GM10266 (cell line): Measurements from ENCODE around the gene KRT12.

Experiments
- DNase-seq: peaks from one replicate; pipeline ENCODE4 v3.0.0; 2012; ENCODE audit errors: extremely low spot score
- CTCF ChIP-seq: IDR thresholded peaks from 2 replicates; pipeline ENCODE4 v1.5.1; 2012; ENCODE audit warnings: mild to moderate bottlenecking, low read depth; ENCODE audit not compliant: control insufficient read depth, insufficient read depth; ENCODE audit errors: missing control alignments

The KRT12 gene

DNA sequence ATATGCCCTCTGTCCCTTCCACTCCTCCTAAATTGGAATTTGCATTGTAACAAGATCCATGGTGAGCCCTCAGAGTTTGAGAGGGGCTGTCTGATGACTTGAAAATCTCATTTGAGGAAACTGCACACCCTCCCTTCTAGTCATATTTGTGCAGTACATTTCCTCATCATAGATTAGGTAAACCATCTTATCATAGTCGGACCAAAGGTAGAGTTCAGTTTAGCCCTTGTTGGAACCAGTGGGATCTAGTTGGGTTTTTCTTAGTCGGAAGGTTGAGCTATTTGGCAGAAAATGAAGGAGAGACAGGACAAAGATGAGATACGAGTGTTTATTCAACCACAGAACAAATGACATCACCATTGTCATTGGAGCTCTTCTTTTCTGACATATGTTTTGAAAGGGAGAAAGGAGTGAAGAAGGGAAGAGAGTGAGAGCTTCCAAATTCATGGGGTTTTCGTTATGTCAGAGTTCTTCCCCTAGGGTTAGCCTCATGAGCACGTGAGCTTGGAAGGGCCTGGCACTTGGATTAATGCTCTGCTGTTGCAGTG is 33.9 kb upstream of the KRT12 start:
- TF ChIP-seq CTCF: no peak
- DNase-seq: no peak

DNA sequence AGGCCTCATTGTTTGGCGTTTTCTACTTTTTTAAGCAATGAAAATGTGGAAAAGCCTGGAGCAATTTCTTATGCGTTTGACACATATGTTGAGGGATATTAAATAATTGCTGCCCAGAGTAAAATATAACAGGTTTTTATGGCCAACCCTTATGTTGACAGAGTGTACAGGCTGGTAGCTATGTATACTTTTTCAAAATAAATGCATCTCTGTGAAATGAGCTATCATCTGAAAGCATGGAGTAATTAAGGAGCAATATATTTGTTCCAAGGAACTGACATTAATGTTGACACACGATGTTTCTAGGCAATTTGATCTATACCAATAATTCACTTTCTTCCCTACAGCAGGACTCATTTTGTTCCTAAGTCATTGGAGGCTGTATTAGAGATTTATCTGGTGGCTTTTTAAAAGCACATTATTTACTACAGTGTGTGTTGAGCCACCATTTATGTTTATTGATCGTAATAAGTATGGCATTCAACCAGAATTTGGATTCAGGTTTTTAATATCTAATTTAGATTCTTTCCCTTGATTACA is 30.0 kb upstream of the KRT12 start:
- DNase-seq: no peak
- TF ChIP-seq CTCF: no peak

DNA sequence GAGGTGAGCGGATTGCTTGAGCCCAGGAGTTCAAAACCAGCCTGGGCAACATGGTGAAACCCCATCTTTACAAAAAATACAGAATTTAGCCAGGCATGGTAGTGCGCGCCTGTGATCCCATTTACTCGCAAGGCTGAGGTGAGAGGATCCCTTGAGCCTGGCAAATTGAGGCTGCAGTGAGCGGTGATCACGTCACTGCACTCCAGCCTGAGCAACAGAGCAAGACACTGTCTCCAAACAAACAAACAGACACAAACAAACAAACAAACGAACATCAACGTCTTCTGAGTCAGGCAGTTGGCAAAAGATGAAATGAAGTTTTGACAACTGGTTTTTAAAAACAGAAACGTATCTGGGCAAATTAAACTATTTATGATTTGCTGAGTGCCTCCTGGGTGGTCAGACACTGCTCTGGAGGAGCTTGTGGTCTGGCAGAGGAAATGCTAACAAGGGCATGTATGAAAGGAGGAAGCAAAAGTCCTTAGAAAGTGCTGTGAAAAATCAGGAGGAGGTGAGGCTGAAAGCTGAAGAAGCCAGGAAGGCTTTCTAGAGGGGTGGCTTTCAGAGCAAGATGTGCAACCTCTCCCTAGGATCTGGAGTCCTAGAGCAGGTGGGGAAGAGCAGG is 28.2 kb upstream of the KRT12 start:
- DNase-seq: no peak
- no peak for TF ChIP-seq CTCF

GRCh38 chr17:40888196-40888720 is 21.2 kb upstream of the KRT12 start:
- no peak for TF ChIP-seq CTCF
- no peak for DNase-seq

DNA sequence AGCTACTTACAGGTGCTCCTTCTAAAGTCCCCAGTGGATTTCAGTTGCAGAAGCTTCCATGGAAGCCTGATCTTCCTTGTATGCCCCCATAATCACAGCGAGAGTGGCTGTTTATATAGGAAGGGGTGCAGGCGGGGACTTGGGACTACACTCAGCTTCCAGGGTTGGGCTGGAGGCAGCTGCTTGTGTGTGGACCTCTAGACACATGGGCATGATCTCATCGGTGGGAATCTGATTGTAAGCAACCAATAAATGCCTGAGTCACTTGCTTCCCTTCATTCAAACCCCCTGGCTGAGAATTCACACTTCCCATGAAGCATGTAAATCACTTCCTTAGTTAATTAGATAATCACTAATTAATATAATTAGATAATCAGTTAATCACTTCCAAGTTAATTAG is 19.1 kb upstream of the KRT12 start:
- DNase-seq: no peak
- no peak for TF ChIP-seq CTCF

DNA sequence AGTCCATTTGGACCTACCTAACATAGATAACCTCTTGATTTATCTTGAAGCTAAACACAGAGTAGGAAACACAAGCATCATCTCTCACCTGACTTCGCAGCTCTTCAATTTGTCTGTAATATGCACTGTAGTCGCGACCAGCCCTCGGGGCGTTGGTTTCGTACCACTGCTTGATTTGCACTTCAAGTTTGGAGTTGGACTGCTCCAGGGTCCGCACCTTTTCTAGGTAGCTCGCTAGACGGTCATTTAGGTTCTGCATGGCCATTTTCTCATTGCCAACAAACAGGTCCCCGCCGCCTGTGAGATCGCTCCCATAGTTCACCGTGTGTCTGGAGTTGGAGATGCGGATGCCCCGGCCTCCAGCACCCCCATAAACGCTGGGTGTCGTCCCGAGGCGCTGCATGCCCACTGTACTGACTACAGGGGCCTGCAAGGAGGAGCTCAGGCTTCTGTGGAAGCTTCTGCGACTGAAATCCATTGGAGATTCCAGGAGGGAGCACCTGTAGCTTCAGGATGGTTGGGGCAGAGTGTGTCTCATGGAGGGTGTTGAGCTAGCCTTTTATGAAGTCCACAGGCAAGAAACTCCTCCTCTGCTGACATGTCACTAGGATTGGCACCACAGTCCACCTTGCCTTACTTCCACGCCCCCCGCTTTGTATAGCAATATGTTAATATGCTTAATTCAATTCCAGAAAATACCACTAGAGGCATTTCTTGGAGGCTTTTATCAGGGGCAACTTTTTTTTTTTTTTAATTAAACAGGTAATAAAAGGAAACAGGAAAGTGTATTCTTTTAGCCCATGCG is 17.9 kb upstream of the KRT12 start, which contains the start of gene KRT20:
KRT20 (minus strand) TSS at position 535 of the 805 bp plus-strand sequence; CDS start at position 478, 57 bp downstream.
- DNase-seq: no peak
- TF ChIP-seq CTCF: no peak
